Osteoblast (primary cell): ENCODE data around the gene GPR18. TPM values are rescaled to one million over a fixed set of nuclear protein-coding genes. Genes with fewer than 3 reads are reported as not detected.

ENCODE experiments used
- DNase-seq: peaks from one replicate; pipeline ENCODE4 v3.0.0; 2011; ENCODE audit warnings: low spot score, mixed read lengths; ENCODE audit not compliant: insufficient read length; ENCODE audit errors: missing footprints
- H2AFZ ChIP-seq: 2 replicates; pipeline ENCODE4 v1.6.0; 2011; ENCODE audit warnings: mild to moderate bottlenecking, low read length
- H3K27ac ChIP-seq: 2 replicates; pipeline ENCODE4 v1.5.1; 2011; ENCODE audit warnings: mild to moderate bottlenecking, low read depth, low read length, moderate library complexity
- H3K27me3 ChIP-seq: 2 replicates; pipeline ENCODE4 v1.6.0; 2012; ENCODE audit warnings: mild to moderate bottlenecking, control low read depth, inconsistent platforms, low read length, moderate library complexity; ENCODE audit not compliant: insufficient read depth
- H3K36me3 ChIP-seq: 2 replicates; pipeline ENCODE4 v1.5.1; 2011; ENCODE audit warnings: mild to moderate bottlenecking, low read length, control low read depth, moderate library complexity; ENCODE audit not compliant: insufficient read depth
- H3K4me1 ChIP-seq: 2 replicates; pipeline ENCODE4 v1.5.1; 2011; ENCODE audit warnings: mild to moderate bottlenecking, low read length, control low read depth, moderate library complexity; ENCODE audit not compliant: insufficient read depth
- H3K4me2 ChIP-seq: 2 replicates; pipeline ENCODE4 v1.6.0; 2011; ENCODE audit warnings: mild to moderate bottlenecking, low read length; ENCODE audit not compliant: insufficient read depth
- H3K4me3 ChIP-seq: fragments of 200-600 bp; sonication (generic); 3 replicates; pipeline ENCODE4 v1.5.1; 2012; ENCODE audit warnings: mild to moderate bottlenecking, low read length, inconsistent platforms; ENCODE audit not compliant: insufficient read depth
- H3K79me2 ChIP-seq: 2 replicates; pipeline ENCODE4 v1.6.0; 2012; ENCODE audit warnings: mild to moderate bottlenecking, low read length, control low read depth, inconsistent platforms; ENCODE audit not compliant: insufficient read depth
- H3K9me3 ChIP-seq: 2 replicates; pipeline ENCODE4 v1.5.1; 2011; ENCODE audit warnings: low read depth, low read length, control low read depth
- H4K20me1 ChIP-seq: 2 replicates; pipeline ENCODE4 v1.6.0; 2012; ENCODE audit warnings: mild to moderate bottlenecking, low read length, control low read depth; ENCODE audit not compliant: insufficient read depth
- CTCF ChIP-seq: IDR thresholded peaks from 2 replicates; pipeline ENCODE4 v1.5.1; 2011; ENCODE audit warnings: mild to moderate bottlenecking, low read depth, low read length, moderate library complexity; ENCODE audit errors: extremely low read depth
- total RNA-seq: library from RNA; depleted of rRNA; stranded (reverse); fragments of >200 nt; gene quantifications from 2 replicates; pipeline ENCODE4 v1.2.3, GENCODE V29; 2012

GPR18 gene
- total RNA-seq, 1 donor, result under 0.01 TPM

GRCh38 chr13:99299920-99300341 lies 41.8 kb upstream of the GPR18 start:
- H2AFZ ChIP-seq, result no peak overlapping the region
- TF ChIP-seq CTCF, result no peak
- H3K27me3 ChIP-seq, result no peaks in the 10 kb centered on the region
- H3K36me3 ChIP-seq, result no peaks in the 10 kb centered on the region
- no peak overlapping the region for H3K4me2 ChIP-seq
- H3K4me1 ChIP-seq, result peaks cover 16% of the 10 kb centered on the region
- H3K79me2 ChIP-seq, result peaks cover 7% of the 10 kb centered on the region
- no peaks in the 10 kb centered on the region for H4K20me1 ChIP-seq
- H3K9me3 ChIP-seq, result no peaks in the 10 kb centered on the region
- no peak for DNase-seq
- H3K27ac ChIP-seq, result no peak overlapping the region
- H3K4me3 ChIP-seq, result no peak overlapping the region

GRCh38 chr13:99299256-99299919 lies 41.2 kb upstream of the GPR18 start:
- DNase-seq, result no peak
- TF ChIP-seq CTCF, result no peak
- no peak overlapping the region for H3K4me3 ChIP-seq
- H3K4me1 ChIP-seq, result peaks cover 16% of the 10 kb centered on the region
- H3K27me3 ChIP-seq, result no peaks in the 10 kb centered on the region
- H3K36me3 ChIP-seq, result no peaks in the 10 kb centered on the region
- H3K79me2 ChIP-seq, result peaks cover 7% of the 10 kb centered on the region
- no peak overlapping the region for H3K27ac ChIP-seq
- H4K20me1 ChIP-seq, result no peaks in the 10 kb centered on the region
- H2AFZ ChIP-seq, result no peak overlapping the region
- no peak overlapping the region for H3K4me2 ChIP-seq
- no peaks in the 10 kb centered on the region for H3K9me3 ChIP-seq

- peaks cover 16% of the 10 kb centered on the region for H3K4me1 ChIP-seq
- no peaks in the 10 kb centered on the region for H3K9me3 ChIP-seq
- H3K4me3 ChIP-seq, result no peak overlapping the region
- H4K20me1 ChIP-seq, result no peaks in the 10 kb centered on the region
- peaks cover 3% of the 10 kb centered on the region for H3K79me2 ChIP-seq
- no peaks in the 10 kb centered on the region for H3K36me3 ChIP-seq
- H2AFZ ChIP-seq, result no peak overlapping the region
- DNase-seq, result no peak
- H3K27ac ChIP-seq, result no peak overlapping the region
- H3K27me3 ChIP-seq, result no peaks in the 10 kb centered on the region
- TF ChIP-seq CTCF, result no peak
- H3K4me2 ChIP-seq, result no peak overlapping the region
These were observed 39.9 kb upstream of the GPR18 start for GRCh38 chr13:99298056-99298455.

GRCh38 chr13:99297331-99297730 lies 39.2 kb upstream of the GPR18 start:
- peaks cover 16% of the 10 kb centered on the region for H3K4me1 ChIP-seq
- H2AFZ ChIP-seq, result no peak overlapping the region
- H3K9me3 ChIP-seq, result no peaks in the 10 kb centered on the region
- H3K79me2 ChIP-seq, result peaks cover 3% of the 10 kb centered on the region
- no peaks in the 10 kb centered on the region for H3K36me3 ChIP-seq
- H3K27me3 ChIP-seq, result no peaks in the 10 kb centered on the region
- no peaks in the 10 kb centered on the region for H4K20me1 ChIP-seq
- DNase-seq, result no peak
- H3K4me2 ChIP-seq, result no peak overlapping the region
- no peak overlapping the region for H3K27ac ChIP-seq
- TF ChIP-seq CTCF, result no peak
- H3K4me3 ChIP-seq, result no peak overlapping the region
